Activated CD8-positive, alpha-beta memory T cell treated with anti-CD3 and anti-CD28 coated beads for 48 hours (primary cell): ENCODE data around the gene TIMM29.

Experiments
- DNase-seq, 3 experiments: peaks; one replicate each; pipeline ENCODE4 v3.0.0-alpha.2; 2020; ENCODE audit warnings: low read depth in 2 of 3, low spot score in 2 of 3

The TIMM29 gene

GRCh38 chr19:10928563-10929401 is at the start of gene TIMM29, which contains the start of gene YIPF2:
TIMM29 (plus strand) TSS chr19:10928811; CDS start chr19:10928823, 12 bp downstream.
YIPF2 (minus strand) TSS chr19:10928639; CDS start chr19:10928410, 229 bp downstream.
- DNase-seq: peak; percentile 80 to 93 (median 87)

GRCh38 chr19:10881403-10882107 is 47.1 kb upstream of the TIMM29 start:
- DNase-seq: no peak

GRCh38 chr19:10882108-10882457 is 46.5 kb upstream of the TIMM29 start:
- DNase-seq: no peak

GRCh38 chr19:10884274-10884673 is 44.3 kb upstream of the TIMM29 start:
- no peak for DNase-seq

- DNase-seq: no peak
Measured at GRCh38 chr19:10885201-10886169, 43.1 kb upstream of the TIMM29 start.

- DNase-seq: no peak
Measured at GRCh38 chr19:10887616-10888367, 40.8 kb upstream of the TIMM29 start.

- no peak for DNase-seq
Measured at GRCh38 chr19:10888421-10888866, 40.2 kb upstream of the TIMM29 start.

GRCh38 chr19:10889880-10890279 is 38.7 kb upstream of the TIMM29 start:
- no peak for DNase-seq

- DNase-seq: no peak
Measured at GRCh38 chr19:10891405-10892086, 37.1 kb upstream of the TIMM29 start.

GRCh38 chr19:10892256-10892655 is 36.4 kb upstream of the TIMM29 start:
- no peak for DNase-seq

- no peak for DNase-seq
Measured at GRCh38 chr19:10894911-10895213, 33.7 kb upstream of the TIMM29 start.

GRCh38 chr19:10895363-10895762 is 33.2 kb upstream of the TIMM29 start:
- DNase-seq: no peak

- DNase-seq: no peak
Measured at GRCh38 chr19:10895920-10896319, 32.7 kb upstream of the TIMM29 start.

GRCh38 chr19:10896851-10897526 is 31.6 kb upstream of the TIMM29 start:
- no peak for DNase-seq

- no peak for DNase-seq
Measured at GRCh38 chr19:10898633-10899032, 30.0 kb upstream of the TIMM29 start.

GRCh38 chr19:10899151-10899653 is 29.4 kb upstream of the TIMM29 start:
- DNase-seq: no peak

- no peak for DNase-seq
Measured at GRCh38 chr19:10907925-10908324, 20.7 kb upstream of the TIMM29 start.

GRCh38 chr19:10908380-10908960 is 20.1 kb upstream of the TIMM29 start:
- no peak for DNase-seq
